ENCODE results near the gene STK16. TPM values are rescaled to one million over a fixed set of nuclear protein-coding genes. Genes with fewer than 3 reads are reported as not detected.
A peak's percentile ranks its signal among the peaks of the same experiment; 100 is the strongest.

STK16 gene
- total and polyA plus RNA-seq, 2 of the 13 experiments (the other 11 are each of a cell fraction or from before 2014, with no cell fraction given) = 28.0 to 50.9 TPM

- TF ChIP-seq, protein P1, sequence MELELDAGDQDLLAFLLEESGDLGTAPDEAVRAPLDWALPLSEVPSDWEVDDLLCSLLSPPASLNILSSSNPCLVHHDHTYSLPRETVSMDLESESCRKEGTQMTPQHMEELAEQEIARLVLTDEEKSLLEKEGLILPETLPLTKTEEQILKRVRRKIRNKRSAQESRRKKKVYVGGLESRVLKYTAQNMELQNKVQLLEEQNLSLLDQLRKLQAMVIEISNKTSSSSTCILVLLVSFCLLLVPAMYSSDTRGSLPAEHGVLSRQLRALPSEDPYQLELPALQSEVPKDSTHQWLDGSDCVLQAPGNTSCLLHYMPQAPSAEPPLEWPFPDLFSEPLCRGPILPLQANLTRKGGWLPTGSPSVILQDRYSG (CRISPR knock-in tag; IDR thresholded peaks at IDR 0.05) = 0 out of 2 replicates have a peak, but pooled peaks have one; percentile 9
- TF ChIP-seq BCLAF1 (IDR thresholded peaks at IDR 0.05) = no peak
- TF ChIP-seq, protein P2, sequence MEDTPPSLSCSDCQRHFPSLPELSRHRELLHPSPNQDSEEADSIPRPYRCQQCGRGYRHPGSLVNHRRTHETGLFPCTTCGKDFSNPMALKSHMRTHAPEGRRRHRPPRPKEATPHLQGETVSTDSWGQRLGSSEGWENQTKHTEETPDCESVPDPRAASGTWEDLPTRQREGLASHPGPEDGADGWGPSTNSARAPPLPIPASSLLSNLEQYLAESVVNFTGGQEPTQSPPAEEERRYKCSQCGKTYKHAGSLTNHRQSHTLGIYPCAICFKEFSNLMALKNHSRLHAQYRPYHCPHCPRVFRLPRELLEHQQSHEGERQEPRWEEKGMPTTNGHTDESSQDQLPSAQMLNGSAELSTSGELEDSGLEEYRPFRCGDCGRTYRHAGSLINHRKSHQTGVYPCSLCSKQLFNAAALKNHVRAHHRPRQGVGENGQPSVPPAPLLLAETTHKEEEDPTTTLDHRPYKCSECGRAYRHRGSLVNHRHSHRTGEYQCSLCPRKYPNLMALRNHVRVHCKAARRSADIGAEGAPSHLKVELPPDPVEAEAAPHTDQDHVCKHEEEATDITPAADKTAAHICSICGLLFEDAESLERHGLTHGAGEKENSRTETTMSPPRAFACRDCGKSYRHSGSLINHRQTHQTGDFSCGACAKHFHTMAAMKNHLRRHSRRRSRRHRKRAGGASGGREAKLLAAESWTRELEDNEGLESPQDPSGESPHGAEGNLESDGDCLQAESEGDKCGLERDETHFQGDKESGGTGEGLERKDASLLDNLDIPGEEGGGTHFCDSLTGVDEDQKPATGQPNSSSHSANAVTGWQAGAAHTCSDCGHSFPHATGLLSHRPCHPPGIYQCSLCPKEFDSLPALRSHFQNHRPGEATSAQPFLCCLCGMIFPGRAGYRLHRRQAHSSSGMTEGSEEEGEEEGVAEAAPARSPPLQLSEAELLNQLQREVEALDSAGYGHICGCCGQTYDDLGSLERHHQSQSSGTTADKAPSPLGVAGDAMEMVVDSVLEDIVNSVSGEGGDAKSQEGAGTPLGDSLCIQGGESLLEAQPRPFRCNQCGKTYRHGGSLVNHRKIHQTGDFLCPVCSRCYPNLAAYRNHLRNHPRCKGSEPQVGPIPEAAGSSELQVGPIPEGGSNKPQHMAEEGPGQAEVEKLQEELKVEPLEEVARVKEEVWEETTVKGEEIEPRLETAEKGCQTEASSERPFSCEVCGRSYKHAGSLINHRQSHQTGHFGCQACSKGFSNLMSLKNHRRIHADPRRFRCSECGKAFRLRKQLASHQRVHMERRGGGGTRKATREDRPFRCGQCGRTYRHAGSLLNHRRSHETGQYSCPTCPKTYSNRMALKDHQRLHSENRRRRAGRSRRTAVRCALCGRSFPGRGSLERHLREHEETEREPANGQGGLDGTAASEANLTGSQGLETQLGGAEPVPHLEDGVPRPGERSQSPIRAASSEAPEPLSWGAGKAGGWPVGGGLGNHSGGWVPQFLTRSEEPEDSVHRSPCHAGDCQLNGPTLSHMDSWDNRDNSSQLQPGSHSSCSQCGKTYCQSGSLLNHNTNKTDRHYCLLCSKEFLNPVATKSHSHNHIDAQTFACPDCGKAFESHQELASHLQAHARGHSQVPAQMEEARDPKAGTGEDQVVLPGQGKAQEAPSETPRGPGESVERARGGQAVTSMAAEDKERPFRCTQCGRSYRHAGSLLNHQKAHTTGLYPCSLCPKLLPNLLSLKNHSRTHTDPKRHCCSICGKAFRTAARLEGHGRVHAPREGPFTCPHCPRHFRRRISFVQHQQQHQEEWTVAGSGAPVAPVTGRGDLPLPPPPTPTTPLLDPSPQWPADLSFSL (CRISPR knock-in tag; IDR thresholded peaks at IDR 0.05) = no peak
- peak; percentile 96 for TF ChIP-seq TAF1 (CRISPR knock-in tag; IDR thresholded peaks at IDR 0.05)
- TF ChIP-seq, protein P3, sequence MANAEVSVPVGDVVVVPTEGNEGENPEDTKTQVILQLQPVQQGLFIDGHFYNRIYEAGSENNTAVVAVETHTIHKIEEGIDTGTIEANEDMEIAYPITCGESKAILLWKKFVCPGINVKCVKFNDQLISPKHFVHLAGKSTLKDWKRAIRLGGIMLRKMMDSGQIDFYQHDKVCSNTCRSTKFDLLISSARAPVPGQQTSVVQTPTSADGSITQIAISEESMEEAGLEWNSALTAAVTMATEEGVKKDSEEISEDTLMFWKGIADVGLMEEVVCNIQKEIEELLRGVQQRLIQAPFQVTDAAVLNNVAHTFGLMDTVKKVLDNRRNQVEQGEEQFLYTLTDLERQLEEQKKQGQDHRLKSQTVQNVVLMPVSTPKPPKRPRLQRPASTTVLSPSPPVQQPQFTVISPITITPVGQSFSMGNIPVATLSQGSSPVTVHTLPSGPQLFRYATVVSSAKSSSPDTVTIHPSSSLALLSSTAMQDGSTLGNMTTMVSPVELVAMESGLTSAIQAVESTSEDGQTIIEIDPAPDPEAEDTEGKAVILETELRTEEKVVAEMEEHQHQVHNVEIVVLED (CRISPR knock-in tag; IDR thresholded peaks at IDR 0.05; ENCODE audit: borderline replicate concordance) = peak; percentile 93
- peak; percentile 93 for TF ChIP-seq SIN3B (IDR thresholded peaks at IDR 0.05; ENCODE audit: low read length)
- TF ChIP-seq SP1 (IDR thresholded peaks at IDR 0.05) = no peak
- peak; percentile 57 for TF ChIP-seq SP1 (CRISPR knock-in tag; IDR thresholded peaks at IDR 0.05)
- peak; percentile 60; the same call in 1 of the 2 replicates for TF ChIP-seq BRCA1 (CRISPR knock-in tag; IDR thresholded peaks at IDR 0.05)
- peak; percentile 97 for TF ChIP-seq BORCS8-MEF2B (CRISPR knock-in tag; IDR thresholded peaks at IDR 0.05)
- TF ChIP-seq RFXAP (CRISPR knock-in tag; IDR thresholded peaks at IDR 0.05; ENCODE audit: borderline replicate concordance) = peak; percentile 83; the same call in 1 of the 2 replicates
- peak; percentile 89; the same call in 1 of the 2 replicates for TF ChIP-seq ZNF563 (CRISPR knock-in tag; IDR thresholded peaks at IDR 0.05)
- peak; percentile 96 for TF ChIP-seq ZNF883 (CRISPR knock-in tag; IDR thresholded peaks at IDR 0.05; ENCODE audit: not compliant biosample characterization)
- TF ChIP-seq, protein P4, sequence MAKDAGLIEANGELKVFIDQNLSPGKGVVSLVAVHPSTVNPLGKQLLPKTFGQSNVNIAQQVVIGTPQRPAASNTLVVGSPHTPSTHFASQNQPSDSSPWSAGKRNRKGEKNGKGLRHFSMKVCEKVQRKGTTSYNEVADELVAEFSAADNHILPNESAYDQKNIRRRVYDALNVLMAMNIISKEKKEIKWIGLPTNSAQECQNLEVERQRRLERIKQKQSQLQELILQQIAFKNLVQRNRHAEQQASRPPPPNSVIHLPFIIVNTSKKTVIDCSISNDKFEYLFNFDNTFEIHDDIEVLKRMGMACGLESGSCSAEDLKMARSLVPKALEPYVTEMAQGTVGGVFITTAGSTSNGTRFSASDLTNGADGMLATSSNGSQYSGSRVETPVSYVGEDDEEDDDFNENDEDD (CRISPR knock-in tag; IDR thresholded peaks at IDR 0.05; ENCODE audit: borderline replicate concordance) = peak; percentile 72; the same call in 1 of the 2 replicates
- no peak for TF ChIP-seq SMARCE1 (IDR thresholded peaks at IDR 0.05; ENCODE audit: borderline replicate concordance)
- TF ChIP-seq CENPT (CRISPR knock-in tag; IDR thresholded peaks at IDR 0.05; ENCODE audit: low read depth) = peak; percentile 84
Observed at GRCh38 chr2:219245148-219245898, at the start of gene STK16, which contains the start of gene GLB1L (continued).
